ENCODE results near the gene LACRT. TPM values are rescaled to one million over a fixed set of nuclear protein-coding genes. Genes with fewer than 3 reads are reported as not detected.
A peak's percentile ranks its signal among the peaks of the same experiment; 100 is the strongest.

LACRT gene
- total RNA-seq, 3 donors from 2014 or later, result not detected

DNA sequence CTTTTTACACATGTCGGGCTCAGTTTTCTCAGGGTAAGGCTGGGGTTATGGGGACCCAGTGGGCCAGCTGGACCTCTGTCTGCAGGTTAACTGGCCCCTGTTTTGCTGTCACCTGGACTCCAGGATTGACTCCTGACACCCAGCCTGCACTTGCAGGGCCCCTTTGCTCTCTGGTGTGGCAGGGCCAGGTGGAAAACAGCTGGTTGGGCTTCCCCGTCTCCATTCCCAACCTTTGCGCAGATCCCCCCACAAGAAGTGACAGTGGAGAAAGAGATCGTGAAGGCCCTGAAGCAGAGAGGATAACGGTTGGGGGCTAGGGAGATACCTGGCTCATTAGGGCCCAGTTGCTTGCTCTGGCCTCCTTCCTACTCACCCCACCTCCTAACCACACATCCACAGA lies 44.7 kb downstream of the LACRT start:
- Histone ChIP-seq H3K36me3 (ENCODE audit: low read depth) (no peaks in the 10 kb centered on the region), H3K4me1 (ENCODE audit: low read depth) (peaks cover 5% of the 10 kb centered on the region), H3K9me3 (no peaks in the 10 kb centered on the region), H3K4me3 (no peak overlapping the region)
- intact Hi-C loops (cut with DNase I, micrococcal nuclease), result no loop called here
- DNase-seq (no peak), ATAC-seq (no peak)
- TF ChIP-seq, protein P1, sequence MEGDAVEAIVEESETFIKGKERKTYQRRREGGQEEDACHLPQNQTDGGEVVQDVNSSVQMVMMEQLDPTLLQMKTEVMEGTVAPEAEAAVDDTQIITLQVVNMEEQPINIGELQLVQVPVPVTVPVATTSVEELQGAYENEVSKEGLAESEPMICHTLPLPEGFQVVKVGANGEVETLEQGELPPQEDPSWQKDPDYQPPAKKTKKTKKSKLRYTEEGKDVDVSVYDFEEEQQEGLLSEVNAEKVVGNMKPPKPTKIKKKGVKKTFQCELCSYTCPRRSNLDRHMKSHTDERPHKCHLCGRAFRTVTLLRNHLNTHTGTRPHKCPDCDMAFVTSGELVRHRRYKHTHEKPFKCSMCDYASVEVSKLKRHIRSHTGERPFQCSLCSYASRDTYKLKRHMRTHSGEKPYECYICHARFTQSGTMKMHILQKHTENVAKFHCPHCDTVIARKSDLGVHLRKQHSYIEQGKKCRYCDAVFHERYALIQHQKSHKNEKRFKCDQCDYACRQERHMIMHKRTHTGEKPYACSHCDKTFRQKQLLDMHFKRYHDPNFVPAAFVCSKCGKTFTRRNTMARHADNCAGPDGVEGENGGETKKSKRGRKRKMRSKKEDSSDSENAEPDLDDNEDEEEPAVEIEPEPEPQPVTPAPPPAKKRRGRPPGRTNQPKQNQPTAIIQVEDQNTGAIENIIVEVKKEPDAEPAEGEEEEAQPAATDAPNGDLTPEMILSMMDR (IDR thresholded peaks at IDR 0.05), result no peak

DNA sequence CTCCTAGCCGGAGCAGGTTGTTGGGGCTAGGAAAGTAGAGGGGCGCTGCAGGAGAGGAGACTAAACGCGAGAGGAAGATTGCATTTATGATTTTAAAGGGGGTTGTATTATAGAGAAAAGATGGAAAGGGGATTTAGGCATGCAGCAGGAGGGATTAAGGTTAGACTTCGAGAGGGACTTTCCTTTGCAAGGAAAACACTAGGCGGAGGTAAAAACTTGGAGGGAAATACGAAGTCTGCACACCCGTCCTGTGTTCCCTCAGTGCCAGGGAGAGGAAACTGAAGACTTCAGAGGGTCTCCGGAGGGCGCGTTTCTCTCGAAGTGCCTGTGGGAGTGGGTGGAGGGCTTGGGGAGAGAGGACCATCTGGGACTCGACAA lies 45.8 kb downstream of the LACRT start:
- Histone ChIP-seq H3K36me3 (ENCODE audit: low read depth) (no peaks in the 10 kb centered on the region), H3K4me1 (ENCODE audit: low read depth) (peaks cover 5% of the 10 kb centered on the region), H3K9me3 (no peaks in the 10 kb centered on the region), H3K4me3 (no peak overlapping the region)
- TF ChIP-seq, protein P1 (IDR thresholded peaks at IDR 0.05), result no peak
- ATAC-seq, result no peak
- intact Hi-C loops (cut with DNase I, micrococcal nuclease), result no loop called here
- DNase-seq, result no peak

DNA sequence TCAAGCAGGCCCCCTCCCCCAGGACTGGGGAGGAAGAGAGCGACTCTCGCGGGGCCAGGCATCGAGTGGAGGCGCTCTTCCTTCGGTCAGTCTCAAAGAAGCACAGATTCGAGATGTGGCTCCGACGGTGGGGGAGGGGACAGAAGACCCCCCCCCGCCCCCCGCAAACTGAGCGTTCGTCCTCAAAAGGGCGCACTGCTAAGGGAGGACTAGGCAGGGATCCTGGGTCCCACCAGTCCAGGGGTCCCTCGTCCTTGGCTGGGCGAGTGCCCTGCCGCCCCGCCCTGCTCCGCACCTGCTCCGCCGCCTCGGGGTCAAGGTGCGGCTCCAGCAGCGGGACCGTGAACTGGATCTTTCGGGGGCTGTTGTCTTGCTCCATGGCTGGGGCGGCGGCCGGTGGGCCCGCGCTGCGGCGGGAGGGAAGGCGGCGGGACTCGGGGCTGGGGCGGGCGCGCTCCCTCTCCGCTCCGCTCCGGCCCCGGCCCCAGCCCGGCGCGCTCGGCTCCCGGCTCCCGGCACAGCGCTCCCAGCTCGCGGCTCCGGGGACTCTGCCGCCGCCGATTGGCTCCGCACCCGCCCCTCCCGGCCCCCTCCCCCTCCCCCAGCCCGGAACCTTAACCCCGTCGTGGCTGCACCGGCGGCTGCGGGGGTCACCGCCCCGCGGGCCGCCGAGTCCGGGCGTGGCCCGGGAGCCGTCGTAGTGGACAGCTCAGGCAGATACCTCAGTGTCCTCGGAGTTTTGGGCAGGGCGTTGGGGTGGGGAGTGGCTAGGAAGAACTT lies 46.4 kb downstream of the LACRT start, which contains the start of gene PPP1R1A:
PPP1R1A (minus strand) TSS at position 550 of the 780 bp plus-strand sequence; CDS start at position 379, 171 bp downstream.
- no peaks in the 10 kb centered on the region for H3K36me3 ChIP-seq (ENCODE audit: low read depth)
- ATAC-seq (peak; percentile 59), DNase-seq (peak in 1 of 3 donors; percentile 33)
- no peaks in the 10 kb centered on the region for H3K9me3 ChIP-seq
- TF ChIP-seq, protein P1 (IDR thresholded peaks at IDR 0.05), result no peak
- peaks cover 5% of the 10 kb centered on the region for H3K4me1 ChIP-seq (ENCODE audit: low read depth)
- intact Hi-C loops (cut with DNase I, micrococcal nuclease), result no loop called here
- no peak within 1 kb of the TSS for H3K4me3 ChIP-seq

DNA sequence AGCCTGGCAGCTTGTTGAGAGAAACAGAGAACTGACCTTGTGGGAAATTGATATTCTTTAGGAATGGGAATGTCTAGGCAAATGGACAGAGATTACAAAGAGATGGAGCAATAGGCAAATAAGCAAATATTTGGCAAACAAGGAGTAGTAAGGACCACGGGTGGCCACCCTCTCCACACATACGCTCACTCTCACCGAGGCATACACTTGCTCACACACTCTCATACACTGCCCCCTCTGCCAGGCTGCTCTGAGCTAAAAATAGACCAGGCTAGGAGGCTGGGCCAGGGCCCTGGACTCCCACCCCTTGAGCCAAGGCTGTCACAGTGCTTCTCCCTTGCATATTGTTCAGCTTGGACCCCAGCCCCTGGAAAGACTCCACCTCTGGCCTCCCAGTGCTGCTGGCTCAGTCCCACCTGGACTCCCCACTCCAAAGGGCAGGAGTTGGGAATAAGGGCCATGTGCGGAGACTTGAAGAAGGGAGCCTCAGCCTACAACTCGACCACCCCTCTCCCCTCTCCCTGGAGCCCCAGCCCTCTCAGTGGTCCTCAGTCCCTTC lies 47.3 kb downstream of the LACRT start:
- DNase-seq (no peak), ATAC-seq (peak; percentile 12)
- H3K36me3 ChIP-seq (ENCODE audit: low read depth), result no peaks in the 10 kb centered on the region
- no peaks in the 10 kb centered on the region for H3K9me3 ChIP-seq
- intact Hi-C loops (cut with DNase I, micrococcal nuclease), result no loop called here
- TF ChIP-seq, protein P1 (IDR thresholded peaks at IDR 0.05), result no peak
- no peak overlapping the region for H3K4me3 ChIP-seq
- H3K4me1 ChIP-seq (ENCODE audit: low read depth), result peaks cover 5% of the 10 kb centered on the region

DNA sequence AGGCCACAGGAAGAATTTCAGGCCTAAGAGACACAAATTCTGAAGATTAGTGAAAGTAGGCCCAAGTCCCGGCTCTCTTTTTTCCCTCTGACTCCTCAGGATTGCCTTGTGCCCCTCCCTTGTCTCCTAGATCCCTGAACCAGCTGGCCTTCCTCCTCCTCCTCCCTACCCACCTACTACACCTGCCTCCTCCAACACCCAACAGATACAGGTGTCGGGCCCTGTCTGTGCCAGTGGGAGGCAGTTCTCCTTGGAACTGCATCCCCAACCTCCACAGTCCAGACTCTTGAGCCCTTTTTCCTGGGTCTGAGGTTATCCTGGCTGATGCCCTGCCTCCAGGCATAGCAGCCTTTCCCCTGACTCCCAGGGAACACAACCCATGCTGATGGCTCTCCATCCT lies 48.1 kb downstream of the LACRT start:
- no peak for DNase-seq
- H3K4me1 ChIP-seq (ENCODE audit: low read depth), result peaks cover 5% of the 10 kb centered on the region
- ATAC-seq, result no peak
- intact Hi-C loops (cut with DNase I, micrococcal nuclease), result no loop called here
- no peaks in the 10 kb centered on the region for H3K9me3 ChIP-seq
- TF ChIP-seq, protein P1 (IDR thresholded peaks at IDR 0.05), result no peak
- H3K36me3 ChIP-seq (ENCODE audit: low read depth), result no peaks in the 10 kb centered on the region
- no peak overlapping the region for H3K4me3 ChIP-seq
